HCT116 (cell line): ENCODE data around the gene ADGRD1. TPM values are rescaled to one million over a fixed set of nuclear protein-coding genes. Genes with fewer than 3 reads are reported as not detected.

Source experiments
- ATAC-seq: fragments of 200-7000 bp; cut with Tn5 transposase; 2 replicates; pipeline ENCODE4 v1.9.1; 2020; ENCODE audit warnings: mild to moderate bottlenecking, moderate library complexity
- BruUV-seq: library from RNA; stranded (reverse); fragments of 400-500 nt; replicated peaks from 2 replicates; lab custom pipeline; 2021; lab: Mats Ljungman, UMichigan
- CTCF ChIA-PET: fragments of 300-600 bp; sonication (Branson Sonifier 250); formaldehyde crosslinking; loops from one replicate; lab custom pipeline; 2021; ENCODE audit warnings: antibody characterized with exemption; lab: Charles Lee
- POLR2A ChIA-PET: fragments of 300-600, 350-600 bp; sonication (Branson Sonifier 250); formaldehyde crosslinking; loops from one replicate; lab custom pipeline; 2021; ENCODE audit warnings: antibody characterized with exemption; lab: Charles Lee
- RAD21 ChIA-PET, 2 experiments: fragments of 300-600 bp; sonication (Branson Sonifier 250); formaldehyde crosslinking; loops; one replicate each; lab custom pipeline; 2023; ENCODE audit warnings: low total read pairs in 2 of 2; ENCODE audit not compliant: uncharacterized antibody in 2 of 2, unreplicated experiment in 2 of 2, low non-redundant PET in 1 of 2; lab: Charles Lee
- DNase-seq: peaks from one replicate; pipeline ENCODE4 v3.0.0-alpha.2; 2010; ENCODE audit warnings: low read depth, low spot score
- H2AFZ ChIP-seq: fragments of 200-600 bp; shearing (Covaris generic), sonication (generic); 2 replicates; pipeline ENCODE4 v1.6.1; 2017; ENCODE audit warnings: low read depth, mixed run types, mixed read lengths, antibody characterized with exemption, low read length; ENCODE audit not compliant: poor library complexity, severe bottlenecking
- H3K27ac ChIP-seq: 2 replicates; pipeline ENCODE4 v1.5.1; 2012; ENCODE audit warnings: low read depth, low read length
- H3K27me3 ChIP-seq: fragments of 200-600 bp; sonication (generic); 2 replicates; pipeline ENCODE4 v1.6.1; 2016; ENCODE audit warnings: mixed run types, low read length, mixed read lengths; ENCODE audit not compliant: insufficient read depth
- H3K36me3 ChIP-seq, 2 experiments: fragments of 200-500 bp in 1 of 2; fragments of 200-600 bp in 1 of 2; sonication (Bioruptor generic) in 1 of 2; sonication (generic) in 1 of 2; 2 replicates each; pipeline versions ENCODE4 v1.5.1 to v1.6.1; 2014 to 2016; ENCODE audit warnings: low read length in 2 of 2, inconsistent platforms in 1 of 2, mixed read lengths in 1 of 2, mixed run types in 1 of 2; ENCODE audit not compliant: insufficient read depth in 2 of 2, control insufficient read depth in 1 of 2
- H3K4me1 ChIP-seq, 2 experiments: fragments of 200-600 bp in 1 of 2; sonication (generic) in 1 of 2; 2 replicates each; pipeline versions ENCODE4 v1.5.1 to v1.6.1; 2012 to 2017; ENCODE audit warnings: low read length in 2 of 2, inconsistent platforms in 1 of 2, mild to moderate bottlenecking in 1 of 2, mixed read lengths in 1 of 2, mixed run types in 1 of 2, moderate library complexity in 1 of 2; ENCODE audit not compliant: insufficient read depth in 2 of 2, control insufficient read depth in 1 of 2
- H3K4me2 ChIP-seq: fragments of 200-600 bp; sonication (generic); 2 replicates; pipeline ENCODE4 v1.6.1; 2017; ENCODE audit warnings: mixed run types, low read length, mixed read lengths
- H3K4me3 ChIP-seq, 2 experiments: fragments of 200-600 bp in 1 of 2; sonication (generic) in 1 of 2; replicated peaks in 1 of 2; 2 replicates each; pipeline ENCODE4 v1.5.1; 2011 to 2016; ENCODE audit warnings: low read length in 2 of 2, control low read depth in 1 of 2, low read depth in 1 of 2, mild to moderate bottlenecking in 1 of 2, mixed read lengths in 1 of 2, mixed run types in 1 of 2
- H3K79me2 ChIP-seq: fragments of 200-600 bp; sonication (generic); 2 replicates; pipeline ENCODE4 v1.6.1; 2017; ENCODE audit warnings: mild to moderate bottlenecking, mixed run types, low read length, moderate library complexity, mixed read lengths; ENCODE audit not compliant: insufficient read depth
- H3K9ac ChIP-seq: fragments of 200-600 bp; sonication (generic); 2 replicates; pipeline ENCODE4 v1.6.1; 2016; ENCODE audit warnings: low read length, mixed read lengths
- H3K9me2 ChIP-seq: fragments of 200-600 bp; sonication (generic), shearing (Covaris generic); 2 replicates; pipeline ENCODE4 v1.6.1; 2017; ENCODE audit warnings: mixed run types, mild to moderate bottlenecking, moderate library complexity; ENCODE audit not compliant: insufficient read depth
- H3K9me3 ChIP-seq, 2 experiments: fragments of 200-500 bp in 1 of 2; fragments of 200-600 bp in 1 of 2; sonication (Bioruptor generic) in 1 of 2; sonication (generic) in 1 of 2; 2 replicates each; pipeline ENCODE4 v1.6.1; 2014 to 2017; ENCODE audit warnings: low read length in 2 of 2, mixed read lengths in 2 of 2, inconsistent platforms in 1 of 2, low read depth in 1 of 2, mild to moderate bottlenecking in 1 of 2, mixed run types in 1 of 2, moderate library complexity in 1 of 2; ENCODE audit not compliant: control insufficient read depth in 1 of 2, insufficient read depth in 1 of 2
- H4K20me1 ChIP-seq: fragments of 200-600 bp; sonication (generic), shearing (Covaris generic); 2 replicates; pipeline ENCODE4 v1.6.1; 2017; ENCODE audit warnings: mixed run types, mild to moderate bottlenecking, moderate library complexity; ENCODE audit not compliant: insufficient read depth
- ATF3 ChIP-seq: IDR thresholded peaks from 2 replicates; pipeline ENCODE4 v1.6.1; 2012
- FOSL1 ChIP-seq: IDR thresholded peaks from 2 replicates; pipeline ENCODE4 v1.6.1; 2012; ENCODE audit warnings: low read depth
- RAD21 ChIP-seq: IDR thresholded peaks from 2 replicates; pipeline ENCODE4 v1.6.1; 2012; ENCODE audit warnings: low read depth, mild to moderate bottlenecking
- REST ChIP-seq: IDR thresholded peaks from 2 replicates; pipeline ENCODE4 v1.6.1; 2012; ENCODE audit warnings: low read depth
- SIN3A ChIP-seq: IDR thresholded peaks from 2 replicates; pipeline ENCODE4 v1.6.1; 2012; ENCODE audit warnings: low read depth
- SP1 ChIP-seq: IDR thresholded peaks from 2 replicates; pipeline ENCODE4 v1.6.1; 2012; ENCODE audit warnings: low read depth
- TCF7L2 ChIP-seq: IDR thresholded peaks from 2 replicates; pipeline ENCODE4 v1.7.0; 2011; ENCODE audit warnings: borderline replicate concordance, inconsistent platforms; ENCODE audit not compliant: insufficient read depth, insufficient read length; ENCODE audit errors: extremely low read depth
- ZFX ChIP-seq: fragments of 450-650 bp; IDR thresholded peaks from 2 replicates; pipeline ENCODE4 v1.6.1; 2017
- ZNF274 ChIP-seq: fragments of 200-500 bp; sonication (Bioruptor generic); IDR thresholded peaks from 2 replicates; pipeline ENCODE4 v1.6.1; 2014; ENCODE audit warnings: mild to moderate bottlenecking, low read depth, low read length, inconsistent platforms
- intact Hi-C: fragments of 100-400 bp; cut with micrococcal nuclease; formaldehyde crosslinking; loops from 2 replicates; pipeline ENCODE4 v1.10.0; 2022
- total RNA-seq: library from RNA; stranded (reverse); gene quantifications from one replicate; pipeline ENCODE4 v1.2.1, GENCODE V29; 2021; ENCODE audit not compliant: unreplicated experiment

Gene ADGRD1
- total RNA-seq, 1 experiment from 2014 or later, result 0.44 TPM

GRCh38 chr12:131011165-131012079, 57.7 kb downstream of the ADGRD1 start:
- RAD21 ChIA-PET, result no interaction called here

More at GRCh38 chr12:131011165-131012079, 57.7 kb downstream of the ADGRD1 start:
- DNase-seq, result no peak
- H3K36me3 ChIP-seq, result no peaks in the 10 kb centered on the region
- H4K20me1 ChIP-seq, result no peaks in the 10 kb centered on the region
- no peak overlapping the region for H3K9ac ChIP-seq
- H3K4me1 ChIP-seq, result no peaks in the 10 kb centered on the region
- BruUV-seq, result no TSS peak
- H3K4me3 ChIP-seq, result no peak overlapping the region
- no peak overlapping the region for H2AFZ ChIP-seq
- no peaks in the 10 kb centered on the region for H3K79me2 ChIP-seq
- H3K9me3 ChIP-seq, result no peaks in the 10 kb centered on the region
- no peak overlapping the region for H3K4me2 ChIP-seq
- no peak overlapping the region for H3K27ac ChIP-seq
- CTCF ChIA-PET, result no interaction called here
- no peaks in the 10 kb centered on the region for H3K9me2 ChIP-seq
- POLR2A ChIA-PET, result no interaction called here
- intact Hi-C loops, result no loop called here
- H3K27me3 ChIP-seq, result peaks cover 4% of the 10 kb centered on the region; the same call in 1 of the 2 replicates
- no peak for ATAC-seq
- TF ChIP-seq REST, result no peak
- TF ChIP-seq SP1, result no peak
- TF ChIP-seq SIN3A, result no peak
- no peak for TF ChIP-seq TCF7L2
- no peak for TF ChIP-seq FOSL1
- no peak for TF ChIP-seq ZFX
- no peak for TF ChIP-seq ATF3
- no peak for TF ChIP-seq ZNF274
- TF ChIP-seq RAD21, result no peak
- TF ChIP-seq, all 23 proteins: peak for 0
